Ovary (tissue), 9 donors: ENCODE data around the gene NHSL2. TPM values are rescaled to one million over a fixed set of nuclear protein-coding genes. Genes with fewer than 3 reads are reported as not detected.

Experiments
- DNase-seq, 5 donors: peaks; one replicate each; pipeline ENCODE4 v3.0.0-alpha.2; 2019 to 2020
- H3K27ac ChIP-seq, 2 donors: fragments of 200-600 bp; one replicate each; pipeline versions ENCODE4 v1.5.1 to v1.8.0; 2019 to 2022
- H3K27me3 ChIP-seq: fragments of 200-600 bp; one replicate; pipeline ENCODE4 v1.8.0; 2022
- H3K36me3 ChIP-seq: fragments of 200-600 bp; sonication (generic); one replicate; pipeline ENCODE4 v1.5.1; 2019
- H3K4me1 ChIP-seq: one replicate; pipeline ENCODE4 v1.8.1; 2013; ENCODE audit warnings: mild to moderate bottlenecking, moderate library complexity; ENCODE audit not compliant: insufficient read depth
- H3K4me3 ChIP-seq: fragments of 200-600 bp; sonication (generic); one replicate; pipeline ENCODE4 v1.5.1; 2017
- H3K9me3 ChIP-seq, 2 donors: fragments of 200-600 bp in 1 of 2; sonication (generic) in 1 of 2; one replicate each; pipeline versions ENCODE4 v1.5.1 to v1.8.1; 2013 to 2019; ENCODE audit warnings: mild to moderate bottlenecking in 1 of 2, moderate library complexity in 1 of 2
- CTCF ChIP-seq, 3 donors: fragments of 450-650 bp in 2 of 3; fragments of 200-600 bp in 1 of 3; IDR thresholded peaks; one replicate each; pipeline versions ENCODE4 v1.5.1 to v1.8.0; 2016 to 2022; ENCODE audit warnings: antibody characterized with exemption in 3 of 3, mild to moderate bottlenecking in 1 of 3
- EP300 ChIP-seq: sonication (generic); formaldehyde crosslinking; IDR thresholded peaks from one replicate; pipeline ENCODE4 v1.6.1; 2017; ENCODE audit warnings: antibody characterized with exemption
- POLR2A ChIP-seq: fragments of 450-650 bp; IDR thresholded peaks from one replicate; pipeline ENCODE4 v1.6.1; 2017; ENCODE audit warnings: antibody characterized with exemption, mild to moderate bottlenecking, moderate library complexity
- WGBS, 3 donors: extraction: QIAGEN DNeasy Blood & Tissue Kit in 1 of 3; methylation state at CpG; one replicate each; pipeline versions ENCODE4 v1.1.5 to v1.1.7; 2013 to 2017; 5-methylcytosine and 5-hydroxymethylcytosine counted together
- intact Hi-C, 4 donors: fragments of 100-400 bp; cut with DNase I; formaldehyde crosslinking; loops; one replicate each; pipeline versions ENCODE4 v1.11.0 to v1.15.1; 2022 to 2023
- polyA plus RNA-seq, 2 donors: library from polyadenylated mRNA; stranded (reverse); fragments of 200-250 nt in 1 of 2; fragments of 350-450 nt in 1 of 2; fragmentation: Illumina TruSeq in 1 of 2; extraction: RNeasy Lipid Tissue Mini Kit (QIAGEN cat#74804) in 1 of 2; gene quantifications; one replicate each; pipeline ENCODE4 v1.2.3, GENCODE V29; 2013 to 2014
- total RNA-seq, 7 donors: library from RNA; depleted of rRNA in 2 of 7; stranded (reverse); fragments of >200 nt in 2 of 7; fragmentation: NEBNext Ultra II Directional in 3 of 7; extraction: Animal tissue kit (Norgen Biotek cat#: 25700) in 3 of 7; gene quantifications; one replicate each; pipeline versions ENCODE4 v1.1.0 to v1.2.4, GENCODE V29; 2016 to 2023
- donor health status: DM: no; HTN: no; CAD: no; lungs with moderate emphysema.
- donor health status: DM: no; HTN: no; CAD: no.
- donor health status: Bipolar disorder and iron deficiency.
- donor health status: DM: yes; HTN: yes; CAD: no.
- donor health status: DM: no; HTN: no; CAD: no.
- donor health status: DM: yes; HTN: yes; CAD: no.

Gene NHSL2
- total and polyA plus RNA-seq, 9 donors = 1.2 to 9.2 (median 4.4) TPM

GRCh38 chrX:72048510-72049455 is 138.1 kb downstream of the NHSL2 start:
- WGBS, 3 donors = 69 to 79% (median 77%) methylated on average over 8 of the region's 8 CpGs
- H3K36me3 ChIP-seq = no peaks in the 10 kb centered on the region
- intact Hi-C loops = no loop called here
- no peaks in the 10 kb centered on the region for H3K9me3 ChIP-seq
- no peaks in the 10 kb centered on the region for H3K4me1 ChIP-seq
- H3K27me3 ChIP-seq = no peaks in the 10 kb centered on the region
- H3K27ac ChIP-seq = no peak overlapping the region
- TF ChIP-seq POLR2A (no peak), CTCF (IDR thresholded peaks at IDR 0.05) (no peak), EP300 (no peak)
- DNase-seq = no peak
- no peak overlapping the region for H3K4me3 ChIP-seq

DNA sequence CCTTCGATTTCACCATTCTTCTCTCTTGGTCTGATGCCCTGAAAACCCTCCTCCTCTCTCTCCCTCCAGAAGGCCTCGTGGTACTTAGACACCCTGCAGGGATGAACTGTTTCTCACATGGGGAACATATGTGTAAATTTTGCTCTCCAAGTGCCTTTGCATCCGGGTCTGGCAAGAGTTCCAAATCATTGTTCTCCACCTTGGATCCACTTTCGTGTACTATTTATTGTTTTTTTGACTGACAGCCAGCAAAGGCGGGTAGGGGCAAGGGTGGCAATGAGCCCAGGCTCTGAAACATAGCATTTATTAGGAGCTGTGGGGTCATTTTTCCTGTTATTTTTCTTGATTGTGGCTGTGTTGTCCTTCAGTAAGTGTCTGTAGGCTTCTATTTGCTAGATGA is 139.4 kb downstream of the NHSL2 start:
- Histone ChIP-seq H3K4me1 (no peaks in the 10 kb centered on the region), H3K9me3 (no peaks in the 10 kb centered on the region), H3K36me3 (no peaks in the 10 kb centered on the region), H3K27ac (no peak overlapping the region), H3K4me3 (no peak overlapping the region), H3K27me3 (no peaks in the 10 kb centered on the region)
- intact Hi-C loops = no loop called here
- DNase-seq = no peak
- WGBS, 3 donors = 61 to 76% (median 66%) methylated on average over 5 of the region's 5 CpGs
- TF ChIP-seq EP300 = no peak

- Histone ChIP-seq H3K27me3 (no peaks in the 10 kb centered on the region), H3K36me3 (no peaks in the 10 kb centered on the region), H3K27ac (no peak overlapping the region), H3K9me3 (no peaks in the 10 kb centered on the region), H3K4me3 (no peak overlapping the region), H3K4me1 (no peaks in the 10 kb centered on the region)
- DNase-seq = no peak
- WGBS, 3 donors = 81 to 88% (median 86%) methylated on average over 2 of the region's 2 CpGs
- TF ChIP-seq POLR2A (no peak), CTCF (IDR thresholded peaks at IDR 0.05) (no peak), EP300 (no peak)
- intact Hi-C loops = no loop called here
These were observed 140.9 kb downstream of the NHSL2 start for GRCh38 chrX:72051589-72051988.

GRCh38 chrX:72052415-72053090 is 141.9 kb downstream of the NHSL2 start:
- 45 to 60% (median 58%) methylated on average over 5 of the region's 5 CpGs for WGBS, 3 donors
- DNase-seq = no peak
- Histone ChIP-seq H3K4me1 (no peaks in the 10 kb centered on the region), H3K27ac (no peak overlapping the region), H3K9me3 (no peaks in the 10 kb centered on the region), H3K4me3 (no peak overlapping the region), H3K27me3 (no peaks in the 10 kb centered on the region), H3K36me3 (no peaks in the 10 kb centered on the region)
- intact Hi-C loops = no loop called here
- TF ChIP-seq POLR2A (no peak), CTCF (IDR thresholded peaks at IDR 0.05) (no peak), EP300 (no peak)

DNA sequence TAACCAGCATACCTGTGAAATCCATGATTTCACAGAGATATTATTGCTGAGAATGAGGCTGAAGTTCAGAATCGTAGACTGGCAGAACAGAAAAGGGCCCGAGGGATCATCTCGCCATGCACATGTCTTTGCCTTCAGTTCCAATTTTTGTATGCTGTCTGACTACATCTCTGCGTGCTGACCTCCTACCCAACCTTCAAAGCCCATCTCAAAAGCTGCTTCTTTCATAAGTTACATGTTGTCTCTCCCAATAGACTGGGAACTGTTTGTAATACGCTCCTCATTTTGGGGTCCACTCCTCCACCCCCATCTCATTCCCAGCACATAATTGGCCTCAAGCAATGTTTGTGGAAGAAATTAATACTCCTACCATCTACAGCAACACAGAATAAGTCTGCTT is 142.9 kb downstream of the NHSL2 start:
- H3K27ac ChIP-seq = no peak overlapping the region
- intact Hi-C loops = no loop called here
- H3K4me1 ChIP-seq = no peaks in the 10 kb centered on the region
- WGBS, 3 donors = 81 to 85% (median 82%) methylated on average over 5 of the region's 5 CpGs
- DNase-seq = no peak
- no peaks in the 10 kb centered on the region for H3K27me3 ChIP-seq
- H3K9me3 ChIP-seq = no peaks in the 10 kb centered on the region
- no peak for TF ChIP-seq CTCF (IDR thresholded peaks at IDR 0.05)
- TF ChIP-seq EP300 = no peak
- no peak for TF ChIP-seq POLR2A
- no peak overlapping the region for H3K4me3 ChIP-seq
- no peaks in the 10 kb centered on the region for H3K36me3 ChIP-seq
